H1 (cell line): ENCODE measurements around the gene EIPR1. TPM values are rescaled to one million over a fixed set of nuclear protein-coding genes. Genes with fewer than 3 reads are reported as not detected.

ENCODE experiments used
- CTCF ChIA-PET: fragments of 300-600 bp; sonication (Branson Sonifier 250); formaldehyde crosslinking; loops from one replicate; lab custom pipeline; 2021; ENCODE audit not compliant: partially characterized antibody; lab: Charles Lee
- POLR2A ChIA-PET: fragments of 300-600 bp; sonication (Branson Sonifier 250); formaldehyde crosslinking; loops from one replicate; lab custom pipeline; 2021; ENCODE audit warnings: inconsistent platforms; ENCODE audit not compliant: partially characterized antibody; lab: Charles Lee
- DNase-seq, 2 experiments: peaks; one replicate each; pipeline versions ENCODE4 v3.0.0 to v3.0.0-alpha.2; 2010 to 2022; ENCODE audit warnings: low spot score in 2 of 2, low read depth in 1 of 2, mixed read lengths in 1 of 2
- FAIRE-seq: peaks from 2 replicates; lab custom pipeline; 2011; peaks lifted over from hg19 to GRCh38; lab: Jason Lieb, UNC
- H2AFZ ChIP-seq: 2 replicates; pipeline ENCODE4 v1.8.1; 2012; ENCODE audit warnings: low read length, inconsistent platforms
- H2AK5ac ChIP-seq: 2 replicates; pipeline ENCODE4 v1.6.1; 2013; ENCODE audit warnings: low read depth, low read length
- H2BK120ac ChIP-seq: replicated peaks from 2 replicates; pipeline ENCODE3; 2013; ENCODE audit warnings: low read depth, low read length, inconsistent platforms
- H2BK12ac ChIP-seq: 2 replicates; pipeline ENCODE4 v1.6.1; 2013; ENCODE audit warnings: low read depth, low read length
- H2BK15ac ChIP-seq: 2 replicates; pipeline ENCODE4 v1.6.1; 2013; ENCODE audit warnings: low read length
- H2BK20ac ChIP-seq: 2 replicates; pipeline ENCODE4 v1.6.1; 2013; ENCODE audit warnings: low read length
- H2BK5ac ChIP-seq: 2 replicates; pipeline ENCODE4 v1.6.1; 2013; ENCODE audit warnings: low read depth, low read length
- H3K14ac ChIP-seq: 2 replicates; pipeline ENCODE4 v1.6.1; 2013; ENCODE audit warnings: inconsistent platforms; ENCODE audit not compliant: insufficient read length
- H3K18ac ChIP-seq: 2 replicates; pipeline ENCODE4 v1.6.1; 2013; ENCODE audit warnings: low read length; ENCODE audit errors: extremely low read depth
- H3K23ac ChIP-seq: 2 replicates; pipeline ENCODE4 v1.6.1; 2013; ENCODE audit warnings: inconsistent platforms; ENCODE audit not compliant: insufficient read length
- H3K23me2 ChIP-seq: 2 replicates; pipeline ENCODE4 v1.6.1; 2013; ENCODE audit warnings: low read depth, low read length
- H3K27ac ChIP-seq: 2 replicates; pipeline ENCODE4 v1.6.1; 2011; ENCODE audit warnings: low read depth, low read length, inconsistent platforms
- H3K27me3 ChIP-seq, 4 experiments: replicated peaks in 1 of 4; 1 replicate in 1 of 4; 2 replicates in 3 of 4; pipeline versions ENCODE4 v1.6.1 to v1.8.1; 2011 to 2013; ENCODE audit warnings: low read length in 3 of 4, mild to moderate bottlenecking in 3 of 4, inconsistent platforms in 2 of 4, mixed read lengths in 2 of 4, moderate library complexity in 1 of 4; ENCODE audit not compliant: control insufficient read depth in 3 of 4, insufficient read depth in 3 of 4; ENCODE audit errors: extremely low read depth in 1 of 4
- H3K36me3 ChIP-seq, 4 experiments: 2 replicates each; pipeline versions ENCODE4 v1.6.1 to v1.8.1; 2011 to 2013; ENCODE audit warnings: mild to moderate bottlenecking in 4 of 4, low read length in 3 of 4, moderate library complexity in 2 of 4, control low read depth in 1 of 4, inconsistent platforms in 1 of 4; ENCODE audit not compliant: insufficient read depth in 4 of 4, control insufficient read depth in 2 of 4
- H3K4ac ChIP-seq: replicated peaks from 2 replicates; pipeline ENCODE3; 2013; ENCODE audit warnings: low read length, low read depth, mixed read lengths, inconsistent platforms; ENCODE audit not compliant: insufficient read length
- H3K4me1 ChIP-seq, 4 experiments: replicated peaks in 1 of 4; 1 replicate in 1 of 4; 2 replicates in 3 of 4; pipeline versions ENCODE4 v1.6.1 to v1.8.1; 2011 to 2013; ENCODE audit warnings: low read length in 3 of 4, inconsistent platforms in 2 of 4, mixed read lengths in 1 of 4; ENCODE audit not compliant: insufficient read depth in 4 of 4, control insufficient read depth in 3 of 4
- H3K4me2 ChIP-seq, 2 experiments: 2 replicates each; pipeline versions ENCODE4 v1.6.1 to v1.8.1; 2011 to 2013; ENCODE audit warnings: low read depth in 2 of 2, low read length in 2 of 2, control low read depth in 1 of 2, inconsistent platforms in 1 of 2, mild to moderate bottlenecking in 1 of 2; ENCODE audit not compliant: insufficient read depth in 1 of 2
- H3K4me3 ChIP-seq, 4 experiments: fragments of 200-600, 300-600 bp in 1 of 4; sonication (generic), shearing (Covaris generic), sonication (Bioruptor Twin) in 1 of 4; 2 replicates each; pipeline versions ENCODE4 v1.5.1 to v1.8.1; 2011 to 2016; ENCODE audit warnings: low read length in 4 of 4, low read depth in 3 of 4, control low read depth in 2 of 4, inconsistent platforms in 2 of 4, mild to moderate bottlenecking in 2 of 4, mixed read lengths in 1 of 4, moderate library complexity in 1 of 4; ENCODE audit not compliant: insufficient read depth in 2 of 4; ENCODE audit errors: extremely low read depth in 1 of 4
- H3K56ac ChIP-seq: replicated peaks from 2 replicates; pipeline ENCODE3; 2013; ENCODE audit warnings: low read depth, mild to moderate bottlenecking, mixed read lengths, low read length, inconsistent platforms; ENCODE audit not compliant: insufficient read length
- H3K79me1 ChIP-seq: 2 replicates; pipeline ENCODE4 v1.6.1; 2013; ENCODE audit warnings: low read depth, low read length, control low read depth
- H3K79me2 ChIP-seq, 2 experiments: 2 replicates each; pipeline versions ENCODE4 v1.6.1 to v1.8.1; 2012 to 2013; ENCODE audit warnings: low read length in 2 of 2, mild to moderate bottlenecking in 2 of 2, inconsistent platforms in 1 of 2; ENCODE audit not compliant: insufficient read depth in 2 of 2, control insufficient read depth in 1 of 2
- H3K9ac ChIP-seq, 4 experiments: replicated peaks in 1 of 4; 1 replicate in 1 of 4; 2 replicates in 3 of 4; pipeline versions ENCODE4 v1.6.1 to v1.8.1; 2011 to 2013; ENCODE audit warnings: low read depth in 3 of 4, low read length in 3 of 4, control low read depth in 2 of 4, mild to moderate bottlenecking in 2 of 4, moderate library complexity in 2 of 4, inconsistent platforms in 1 of 4; ENCODE audit errors: extremely low read depth in 1 of 4
- H3K9me3 ChIP-seq, 2 experiments: 2 replicates each; pipeline versions ENCODE4 v1.6.1 to v1.8.1; 2012 to 2013; ENCODE audit warnings: mild to moderate bottlenecking in 2 of 2, moderate library complexity in 2 of 2, control low read depth in 1 of 2, inconsistent platforms in 1 of 2, low read depth in 1 of 2, low read length in 1 of 2, mixed read lengths in 1 of 2; ENCODE audit not compliant: insufficient read depth in 2 of 2
- H4K20me1 ChIP-seq, 2 experiments: replicated peaks in 1 of 2; 2 replicates each; pipeline versions ENCODE3 to v1.8.1; 2011 to 2013; ENCODE audit warnings: inconsistent platforms in 2 of 2, low read length in 2 of 2, mild to moderate bottlenecking in 1 of 2; ENCODE audit not compliant: insufficient read depth in 2 of 2, control insufficient read depth in 1 of 2
- H4K5ac ChIP-seq: 2 replicates; pipeline ENCODE4 v1.6.1; 2013; ENCODE audit warnings: low read length, low read depth, mixed read lengths, inconsistent platforms; ENCODE audit not compliant: insufficient read length
- H4K8ac ChIP-seq: 2 replicates; pipeline ENCODE4 v1.8.0; 2013; ENCODE audit warnings: mild to moderate bottlenecking, moderate library complexity, low read length, inconsistent platforms; ENCODE audit not compliant: insufficient read depth; ENCODE audit errors: extremely low read depth
- H4K91ac ChIP-seq: replicated peaks from 2 replicates; pipeline ENCODE3; 2013; ENCODE audit warnings: low read length, mixed read lengths, inconsistent platforms; ENCODE audit not compliant: insufficient read length
- ASH2L ChIP-seq: fragments of 200-600, 300-600 bp; sonication (generic); IDR thresholded peaks from one replicate; pipeline ENCODE4 v1.7.1; 2017; ENCODE audit warnings: low read length
- CHD2 ChIP-seq: IDR thresholded peaks from 2 replicates; pipeline ENCODE4 v1.6.1; 2012; ENCODE audit warnings: low read length, improper control_type of control experiment
- EZH2 ChIP-seq: fragments of 200-600 bp; sonication (generic); IDR thresholded peaks from 2 replicates; pipeline ENCODE4 v1.7.1; 2012; ENCODE audit warnings: low read depth, mild to moderate bottlenecking, moderate library complexity, low read length, inconsistent platforms; ENCODE audit not compliant: severe bottlenecking
- MAFK ChIP-seq: IDR thresholded peaks from 2 replicates; pipeline ENCODE4 v1.6.1; 2012; ENCODE audit warnings: low read depth, mild to moderate bottlenecking, improper control_type of control experiment, low read length
- POU5F1 ChIP-seq: IDR thresholded peaks from 2 replicates; pipeline ENCODE4 v1.6.1; 2011; ENCODE audit warnings: low read depth, mild to moderate bottlenecking, low read length, moderate library complexity
- SIN3A ChIP-seq, 2 experiments: IDR thresholded peaks in 1 of 2; conservative IDR thresholded peaks in 1 of 2; 2 replicates each; pipeline ENCODE4 v1.6.1; 2011 to 2012; ENCODE audit warnings: low read length in 2 of 2, improper control_type of control experiment in 1 of 2, low read depth in 1 of 2, mild to moderate bottlenecking in 1 of 2
- SP2 ChIP-seq: IDR thresholded peaks from 2 replicates; pipeline ENCODE4 v1.6.1; 2012; ENCODE audit warnings: mild to moderate bottlenecking, low read length, inconsistent platforms
- SRF ChIP-seq: IDR thresholded peaks from 2 replicates; pipeline ENCODE4 v1.6.1; 2011; ENCODE audit warnings: mild to moderate bottlenecking, low read depth, low read length, moderate library complexity
- TCF12 ChIP-seq: IDR thresholded peaks from 2 replicates; pipeline ENCODE4 v1.6.1; 2011; ENCODE audit warnings: low read depth, mild to moderate bottlenecking, low read length
- WGBS, 2 experiments: shearing (Covaris generic) in 1 of 2; methylation state at CpG; one replicate each; pipeline versions ENCODE4 v1.1.6 to v1.1.7; 2013 to 2015; ENCODE audit warnings: low lambda C conversion rate in 2 of 2, mixed read lengths in 2 of 2, inconsistent platforms in 1 of 2, low coverage in 1 of 2, missing lambda C conversion rate in 1 of 2; ENCODE audit not compliant: insufficient replicate concordance in 2 of 2, insufficient coverage in 1 of 2, insufficient read length in 1 of 2; ENCODE audit errors: extremely low coverage in 1 of 2, missing lambda C conversion rate in 1 of 2; 5-methylcytosine and 5-hydroxymethylcytosine counted together
- polyA plus RNA-seq, 7 experiments: library from polyadenylated mRNA; depleted of rRNA in 3 of 7; stranded (reverse) in 5 of 7; unstranded in 2 of 7; fragments of >200 nt in 5 of 7; fragments of 200-250 nt in 2 of 7; gene quantifications; 1 replicate in 5 of 7; 2 replicates in 1 of 7; 4 replicates in 1 of 7; pipeline versions ENCODE4 v1.2.1 to v1.2.3, GENCODE V29; 2011 to 2013; ENCODE audit warnings: missing spikeins in 2 of 7, mixed read lengths in 2 of 7
- total RNA-seq: library from RNA; stranded (reverse); fragmentation: NEBNext Ultra II Directional; extraction: Animal tissue kit (Norgen Biotek cat#: 25700); gene quantifications from 2 replicates; pipeline ENCODE4 v1.2.1, GENCODE V29; 2021

EIPR1 gene
- total and polyA plus RNA-seq, 2 of the 8 experiments (the other 6 are each of a cell fraction or from before 2014, with no cell fraction given), result 26.3 to 56.4 TPM

GRCh38 chr2:3408781-3409180 is 31.2 kb upstream of the EIPR1 start:
- FAIRE-seq (no peak), DNase-seq (no peak)
- POLR2A ChIA-PET, result no interaction called here
- H4K5ac ChIP-seq, result no peak overlapping the region
- no peak overlapping the region for H3K14ac ChIP-seq
- H3K36me3 ChIP-seq, result peaks cover 0 to 6% (median 0%) of the 10 kb centered on the region in 4 experiments; a peak in 2 of 8 replicates
- WGBS, 2 experiments, result 95% methylated on average over 13 of the region's 13 CpGs; no CpG with 5 or more reads in 1 of the 2 experiments
- H2AK5ac ChIP-seq, result no peak overlapping the region
- H4K20me1 ChIP-seq, result no peaks in the 10 kb centered on the region
- TF ChIP-seq TCF12 (no peak), CHD2 (no peak), SIN3A (conservative IDR thresholded peaks at IDR 0.05 in 1 of 2, IDR thresholded peaks at IDR 0.05 in 1 of 2; ENCODE audit: low read depth in 1 of 2, low read length in 2 of 2) (no peak), POU5F1 (no peak), SP2 (no peak), MAFK (no peak), SRF (no peak), EZH2 (no peak), ASH2L (no peak)
- no peaks in the 10 kb centered on the region for H3K79me2 ChIP-seq
- no peak overlapping the region for H2BK5ac ChIP-seq
- peaks cover 2% of the 10 kb centered on the region; the same call in 1 of the 2 replicates for H3K79me1 ChIP-seq
- no peak overlapping the region for H2BK12ac ChIP-seq
- H3K27me3 ChIP-seq, result no peaks in the 10 kb centered on the region
- CTCF ChIA-PET, result interaction anchor here (0.6 to 1.7 kb wide), 2 partner anchors 15 to 229 kb away, joined by 3 to 5 read pairs; no protein-coding TSS in a partner anchor
- no peak overlapping the region for H2BK20ac ChIP-seq
- no peak overlapping the region for H3K4me3 ChIP-seq
- H2BK120ac ChIP-seq, result no peak overlapping the region
- H4K8ac ChIP-seq, result no peak overlapping the region
- no peak overlapping the region for H3K4ac ChIP-seq
- no peak overlapping the region for H3K18ac ChIP-seq
- H3K23me2 ChIP-seq, result no peaks in the 10 kb centered on the region
- no peaks in the 10 kb centered on the region for H3K4me1 ChIP-seq
- H3K27ac ChIP-seq, result no peak overlapping the region
- H4K91ac ChIP-seq, result no peak overlapping the region
- H3K9me3 ChIP-seq, result no peaks in the 10 kb centered on the region
- no peak overlapping the region for H3K23ac ChIP-seq
- H2AFZ ChIP-seq, result no peak overlapping the region
- H3K56ac ChIP-seq, result no peak overlapping the region
- H3K4me2 ChIP-seq, result no peak overlapping the region
- no peak overlapping the region for H3K9ac ChIP-seq
- no peak overlapping the region for H2BK15ac ChIP-seq
